ENCODE results near the gene CCM2L.

CCM2L gene

GRCh38 chr20:32062776-32063170, 52.5 kb downstream of the CCM2L start:
- DNase-seq = peak; percentile 99

- DNase-seq = peak; percentile 88
Observed at GRCh38 chr20:32063695-32064094, 53.5 kb downstream of the CCM2L start.

- no peak for DNase-seq
Observed at GRCh38 chr20:32064667-32065066, 54.4 kb downstream of the CCM2L start.

- DNase-seq = peak; percentile 97
Observed at GRCh38 chr20:32067234-32067821, 57.1 kb downstream of the CCM2L start.

- DNase-seq = no peak
Observed at GRCh38 chr20:32068174-32068573, 57.9 kb downstream of the CCM2L start.

GRCh38 chr20:32069711-32070110, 59.5 kb downstream of the CCM2L start:
- no peak for DNase-seq

GRCh38 chr20:32070282-32070681, 60.0 kb downstream of the CCM2L start:
- no peak for DNase-seq

GRCh38 chr20:32070690-32071213, 60.5 kb downstream of the CCM2L start:
- no peak for DNase-seq

- DNase-seq = no peak
Observed at GRCh38 chr20:32071395-32072167, 61.3 kb downstream of the CCM2L start.

GRCh38 chr20:32072168-32072750, 62.0 kb downstream of the CCM2L start:
- peak; percentile 36 for DNase-seq

GRCh38 chr20:32075534-32075933, 65.3 kb downstream of the CCM2L start:
- no peak for DNase-seq

GRCh38 chr20:32077190-32077589, 67.0 kb downstream of the CCM2L start:
- DNase-seq = peak; percentile 73

- no peak for DNase-seq
Observed at GRCh38 chr20:32078322-32078721, 68.1 kb downstream of the CCM2L start.

GRCh38 chr20:32078791-32079190, 68.6 kb downstream of the CCM2L start:
- peak; percentile 55 for DNase-seq

- DNase-seq = no peak
Observed at GRCh38 chr20:32079655-32080109, 69.4 kb downstream of the CCM2L start.

- DNase-seq = no peak
Observed at GRCh38 chr20:32080783-32081182, 70.5 kb downstream of the CCM2L start.
